Colon (tissue), 2 donors: Measurements from ENCODE around the gene DENND5B.
"Not testable (repeated sequence)": the region's sequence is repeated elsewhere in the genome, so short reads cannot be mapped to it uniquely, and the experiment has no call there.

Experiments used
- FAIRE-seq: peaks from 2 replicates; lab custom pipeline; 2012; peaks lifted over from hg19 to GRCh38; lab: Jason Lieb, UNC
- donor health status: control.
- donor health status: control.

The DENND5B gene

DNA sequence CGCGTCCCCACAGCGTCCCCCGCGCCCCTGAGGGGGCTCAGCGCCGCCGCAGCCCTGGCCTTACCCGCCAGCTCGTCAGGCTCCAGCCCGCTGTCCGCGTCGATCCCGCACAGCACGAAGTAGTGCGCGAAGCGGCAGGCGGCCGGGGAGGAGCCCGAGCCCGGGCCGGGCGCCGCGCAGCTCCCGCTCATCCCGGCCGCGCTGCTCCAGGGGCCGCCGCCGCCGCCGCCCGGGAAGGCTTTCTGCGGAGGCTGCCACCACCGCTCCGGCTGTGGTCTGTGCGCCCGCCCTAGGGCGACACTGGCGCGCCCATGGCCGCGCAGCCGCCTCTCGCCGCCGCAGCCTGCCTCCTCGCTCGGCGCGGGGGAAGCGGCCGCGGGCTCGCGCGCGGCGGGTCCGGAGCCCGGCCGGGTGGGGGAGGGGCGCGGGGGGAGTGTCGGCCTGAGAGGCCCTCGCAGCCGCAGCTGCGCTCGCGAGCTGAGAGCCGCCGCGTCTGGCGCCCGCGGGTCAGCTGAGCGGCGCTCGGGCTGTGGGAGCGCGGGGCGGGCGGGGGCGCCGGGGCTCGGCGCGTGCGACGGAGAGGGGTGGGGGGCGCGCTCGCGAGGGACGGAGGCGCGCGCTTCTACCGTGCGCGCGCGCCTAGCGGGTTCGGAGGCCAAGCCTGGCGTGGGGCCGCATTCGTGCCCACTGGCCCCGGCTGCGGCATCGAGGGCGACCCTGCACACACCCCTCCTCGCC lies at the start of gene DENND5B:
TSS of gene DENND5B (minus strand) at position 495 of the 738 bp plus-strand sequence. CDS start at position 191, 304 bp downstream.
- FAIRE-seq, result no peak

DNA sequence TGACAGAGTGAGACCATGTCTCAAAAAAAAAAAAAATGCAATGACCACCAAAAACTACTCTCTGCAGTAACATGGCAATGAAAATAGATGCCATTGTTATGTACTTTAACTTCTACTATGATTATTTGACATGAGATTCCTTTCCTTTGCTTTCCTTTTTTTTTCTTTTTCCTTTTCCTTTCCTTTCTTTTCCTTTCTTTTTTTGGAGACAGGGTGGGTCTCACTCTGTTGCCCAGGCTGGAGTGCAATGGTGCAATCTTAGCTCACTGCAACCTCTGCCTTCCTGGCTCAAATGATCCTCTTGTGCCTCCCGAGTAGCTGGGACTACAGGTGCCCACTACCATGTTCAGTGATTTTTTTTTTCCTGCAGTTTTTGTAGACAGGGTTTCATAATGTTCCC lies 43.7 kb upstream of the DENND5B start:
- no peak for FAIRE-seq

DNA sequence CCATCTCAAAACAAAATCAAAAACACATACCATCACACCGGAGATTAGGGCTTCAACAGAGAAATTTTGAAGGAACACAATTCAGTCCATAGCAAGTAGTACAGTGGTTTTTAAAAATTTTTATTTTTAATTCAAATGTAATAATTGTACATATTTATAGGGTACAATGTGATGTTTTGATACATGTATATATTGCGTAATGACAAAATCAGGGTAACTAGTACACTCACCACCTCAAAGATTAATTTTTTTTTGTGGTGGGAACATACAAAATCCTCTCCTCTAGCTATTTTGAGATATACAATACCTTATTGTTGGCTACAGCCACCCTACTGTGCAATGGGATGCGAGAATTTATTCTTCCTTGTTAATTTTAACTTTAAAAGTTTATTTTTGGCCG lies 42.5 kb upstream of the DENND5B start:
- FAIRE-seq, result no peak

DNA sequence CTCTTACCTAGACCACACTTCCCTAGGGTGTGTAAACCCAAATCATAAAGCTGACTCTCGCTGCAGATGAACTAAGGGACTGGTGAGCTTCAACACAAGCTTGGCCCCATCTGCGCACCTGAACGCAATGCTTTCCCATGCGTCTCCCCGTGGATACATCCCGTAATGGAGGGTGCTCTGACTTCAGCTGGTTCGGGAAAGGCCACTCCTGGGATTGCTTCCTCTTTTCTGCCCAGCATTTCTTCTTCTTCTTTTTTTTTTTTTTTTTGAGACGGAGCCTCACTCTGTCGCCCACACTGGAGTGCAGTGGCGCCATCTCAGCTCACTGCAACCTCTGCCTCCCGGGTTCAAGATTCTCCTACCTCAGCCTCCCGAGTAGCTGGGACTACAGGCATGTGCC lies 40.9 kb upstream of the DENND5B start:
- no peak for FAIRE-seq

DNA sequence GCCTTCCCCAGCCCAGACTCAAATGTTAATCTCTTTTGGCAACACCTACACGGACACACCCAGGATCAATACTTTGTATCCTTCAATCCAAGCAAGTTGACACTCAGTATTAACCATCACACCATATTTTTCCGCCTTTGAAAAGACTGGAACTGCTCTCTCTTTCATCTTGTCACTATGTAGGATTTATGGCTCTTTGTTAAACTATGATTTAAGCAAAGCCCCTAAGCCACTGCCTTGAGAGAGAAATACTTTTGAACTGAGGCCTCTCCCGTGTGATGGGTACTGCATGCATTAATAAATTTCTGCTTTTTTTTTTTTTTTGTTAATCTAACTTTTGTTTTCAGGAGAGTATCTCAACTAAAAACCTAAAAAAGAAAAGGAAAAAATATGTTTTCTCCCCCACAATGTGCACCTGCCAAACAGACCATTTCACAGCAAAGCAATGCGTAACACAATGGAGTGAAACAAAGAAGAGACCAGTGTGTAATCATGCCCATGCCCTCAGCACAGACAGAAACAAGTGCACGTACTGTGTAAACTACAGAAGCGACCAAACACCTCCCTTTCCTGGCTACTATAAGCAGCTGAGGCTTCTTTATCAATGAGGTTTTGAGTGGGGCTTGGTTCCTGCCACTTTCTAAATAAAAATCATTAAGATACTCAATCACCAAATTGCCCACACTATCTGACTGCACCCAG lies 40.2 kb upstream of the DENND5B start:
- FAIRE-seq, result no peak

DNA sequence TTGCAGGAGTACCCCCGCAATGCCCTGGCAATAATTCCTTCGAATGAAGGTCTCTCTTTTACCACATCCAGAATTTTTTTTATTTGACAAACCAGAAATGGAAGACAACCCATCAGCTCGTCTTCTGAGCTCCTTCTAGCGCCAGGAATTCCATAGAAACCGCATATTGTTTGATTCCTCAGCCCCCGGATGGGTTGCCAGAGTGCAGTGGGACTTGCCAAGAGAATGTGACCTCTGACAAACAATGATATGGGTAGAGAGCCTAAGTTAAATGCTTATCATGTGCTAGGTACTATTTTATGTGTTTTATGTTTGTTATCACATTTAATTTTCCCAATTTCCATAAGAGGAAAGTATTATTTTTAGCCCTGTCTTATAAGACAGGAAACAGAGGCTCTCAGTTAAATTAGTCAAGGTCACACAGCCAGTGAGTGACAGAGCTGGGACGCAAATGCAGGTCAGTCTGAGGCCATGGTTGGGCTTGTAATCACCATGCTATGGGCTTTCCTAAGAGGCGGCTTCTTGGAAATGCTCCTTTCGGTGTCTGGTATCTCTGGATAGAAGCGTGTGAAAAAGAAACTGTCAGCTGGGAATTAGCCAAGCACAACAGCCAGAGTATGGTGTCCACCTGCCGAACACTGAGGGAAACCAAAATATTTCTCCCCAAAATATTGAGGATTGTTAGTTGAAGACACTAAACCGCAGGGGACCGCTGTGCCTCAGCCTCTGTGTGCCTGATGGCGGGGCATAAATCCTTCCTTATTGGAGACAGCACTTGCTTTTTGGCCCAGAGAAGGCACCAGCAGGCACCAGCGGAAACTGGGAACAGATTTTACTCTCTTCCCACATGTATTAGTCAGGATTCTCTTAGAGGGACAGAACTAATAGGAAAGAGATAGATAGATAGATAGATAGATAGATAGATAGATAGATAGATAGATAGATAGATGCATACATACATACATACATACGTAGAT lies 39.1 kb upstream of the DENND5B start:
- no peak for FAIRE-seq

DNA sequence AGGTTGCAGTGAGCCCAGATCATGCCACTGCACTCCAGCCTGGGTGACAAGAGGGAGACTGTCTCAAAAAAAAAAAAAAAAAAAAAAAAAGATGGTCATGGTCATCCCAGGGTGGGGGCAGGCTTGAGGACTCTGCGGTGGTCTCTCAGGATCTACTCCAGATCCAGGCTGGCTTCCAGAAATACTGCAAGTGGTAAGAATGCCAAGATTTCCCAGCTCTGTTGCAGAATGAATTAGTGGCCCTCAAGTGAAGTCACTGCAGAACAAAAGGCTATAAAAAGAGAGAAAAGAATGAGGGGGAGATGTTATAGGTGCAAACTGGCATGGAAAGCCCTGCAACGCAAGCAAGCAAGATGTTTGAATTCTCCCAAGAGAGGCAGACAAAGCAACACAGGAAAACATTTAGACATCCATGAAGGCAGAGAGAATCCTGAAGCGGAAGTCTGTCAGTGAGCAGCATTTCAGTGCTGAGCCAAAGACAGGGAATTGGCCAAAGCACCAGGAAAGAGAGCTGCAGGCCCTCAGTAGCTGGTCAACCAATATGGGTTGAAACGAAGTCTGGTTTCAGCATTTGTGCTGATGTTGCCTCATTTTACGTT lies 36.6 kb upstream of the DENND5B start:
- no peak for FAIRE-seq

DNA sequence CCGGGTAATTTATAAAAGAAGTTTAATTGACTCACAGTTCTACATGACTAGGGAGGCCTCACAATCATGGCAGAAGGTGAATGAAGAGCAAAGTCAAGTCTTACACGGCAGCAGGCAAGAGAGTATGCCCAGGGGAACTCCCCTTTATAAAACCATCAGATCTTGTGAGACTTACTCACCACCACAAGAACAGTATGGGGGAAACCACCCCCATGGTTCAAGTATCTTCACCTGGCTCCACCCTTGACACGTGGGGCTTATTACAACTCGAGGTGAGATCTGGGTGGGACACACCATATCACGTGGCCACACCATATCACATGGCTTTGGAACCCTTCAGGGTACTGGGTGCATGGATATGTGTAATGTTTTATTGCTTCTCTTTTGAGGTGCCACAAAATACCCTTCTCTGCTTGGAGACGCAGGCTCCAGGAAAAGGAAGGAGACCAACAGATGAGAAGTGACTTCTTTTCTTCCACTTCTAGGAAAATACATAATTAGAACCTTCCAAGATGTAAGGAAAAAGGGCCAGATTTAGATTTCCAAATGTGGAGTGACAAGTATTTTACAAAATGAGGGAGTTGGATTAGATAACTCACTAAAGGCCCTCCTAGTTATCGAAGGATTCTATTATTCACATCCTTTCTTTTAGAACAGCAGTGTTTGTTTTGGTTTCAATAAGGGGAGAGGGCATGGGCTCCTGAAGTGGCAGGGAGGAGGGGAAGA lies 35.5 kb upstream of the DENND5B start:
- no peak for FAIRE-seq

DNA sequence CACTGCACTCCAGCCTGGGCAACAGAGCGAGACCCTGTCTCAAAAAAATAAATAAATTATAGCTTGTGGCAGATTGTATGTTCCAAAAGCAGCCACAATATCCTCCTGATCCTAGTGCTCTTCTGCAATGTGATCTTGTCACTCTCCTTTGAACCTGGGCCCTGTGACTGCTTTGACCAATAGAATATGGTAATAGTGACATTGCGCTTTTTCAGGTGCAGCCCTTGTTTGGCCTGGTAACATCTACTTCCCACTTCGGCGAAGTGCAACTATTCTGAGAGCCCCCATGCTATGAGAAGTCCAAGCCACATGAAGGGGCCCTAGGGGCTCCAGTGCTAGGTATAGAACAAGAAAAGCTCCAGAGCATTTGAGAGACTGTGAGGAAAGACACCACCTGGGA lies 31.1 kb upstream of the DENND5B start:
- FAIRE-seq, result no peak

DNA sequence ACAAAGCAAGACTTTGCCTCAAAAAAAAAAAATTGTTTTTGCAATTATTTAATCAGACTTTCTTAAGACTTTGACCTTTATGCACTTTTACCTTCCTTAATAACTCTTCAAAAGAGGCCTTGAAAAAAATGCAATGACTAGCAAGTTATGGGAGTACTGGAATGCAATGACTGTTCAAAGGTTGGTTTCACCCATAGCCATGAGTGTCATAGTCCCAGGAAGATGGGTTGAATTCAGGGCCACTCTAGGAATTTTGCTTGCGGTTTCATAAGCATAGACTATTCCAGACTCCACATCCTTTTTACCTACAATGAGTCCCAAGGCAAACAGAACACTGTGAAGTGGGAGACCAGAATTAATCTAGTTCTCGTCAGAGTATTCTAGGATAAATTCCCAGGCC lies 29.4 kb upstream of the DENND5B start:
- no peak for FAIRE-seq

DNA sequence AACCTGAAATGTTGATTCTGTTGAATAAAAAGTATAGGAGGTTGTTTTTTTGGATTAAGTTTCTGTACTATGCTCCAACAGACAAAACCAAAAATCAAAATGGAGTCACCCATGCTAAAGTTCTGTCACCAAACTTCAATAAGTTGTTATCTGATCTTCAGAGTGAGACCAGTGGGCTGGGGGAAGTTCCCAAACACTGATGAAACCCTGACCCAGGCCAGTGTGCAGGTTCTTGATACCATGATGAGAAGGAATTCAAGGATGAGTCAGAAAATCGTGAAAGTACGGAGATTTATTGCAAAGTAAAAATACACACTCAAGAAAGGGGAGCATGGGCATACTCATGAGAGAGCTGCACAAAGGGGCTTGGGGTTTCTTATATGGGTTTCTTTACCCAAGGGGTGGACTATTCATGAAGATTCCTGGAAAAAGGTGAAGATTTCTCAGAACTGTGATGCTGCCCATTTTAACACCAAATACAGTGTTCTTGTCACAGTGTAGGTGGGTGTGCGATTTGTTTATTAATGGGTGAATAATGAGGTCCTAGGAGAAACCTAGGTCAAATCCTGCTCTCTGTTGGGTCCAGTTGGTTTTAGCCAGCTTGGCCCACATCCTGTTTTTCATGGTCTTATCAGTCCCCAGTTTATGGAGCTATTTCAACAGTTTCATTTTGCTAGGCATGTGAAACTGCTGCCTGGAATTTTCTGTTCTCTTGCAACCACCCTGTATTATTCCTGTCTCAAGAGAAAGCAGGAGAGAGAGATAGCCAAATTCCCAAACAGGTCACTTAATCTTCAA lies 27.5 kb upstream of the DENND5B start:
- no peak for FAIRE-seq

DNA sequence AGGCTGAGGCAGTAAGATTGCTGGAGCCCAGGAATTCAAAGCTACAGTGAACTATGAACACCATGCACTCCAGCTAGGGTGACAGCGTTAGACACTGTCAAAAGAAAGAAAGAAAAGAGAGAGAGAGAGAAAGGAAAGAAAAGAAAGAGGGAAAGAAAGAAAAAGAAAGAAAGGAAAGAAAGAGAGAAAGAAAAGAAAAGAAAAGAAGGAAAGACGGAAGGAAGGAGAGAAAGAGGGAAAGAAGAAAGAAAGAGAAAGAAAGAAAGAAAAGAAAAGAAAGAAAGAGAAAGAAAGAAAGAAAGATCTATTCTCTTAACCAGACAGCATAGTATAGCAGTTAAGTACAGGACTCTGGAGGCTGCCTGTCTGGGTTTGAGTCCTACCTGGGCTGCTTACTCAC lies 21.9 kb upstream of the DENND5B start:
- FAIRE-seq, result no peak

DNA sequence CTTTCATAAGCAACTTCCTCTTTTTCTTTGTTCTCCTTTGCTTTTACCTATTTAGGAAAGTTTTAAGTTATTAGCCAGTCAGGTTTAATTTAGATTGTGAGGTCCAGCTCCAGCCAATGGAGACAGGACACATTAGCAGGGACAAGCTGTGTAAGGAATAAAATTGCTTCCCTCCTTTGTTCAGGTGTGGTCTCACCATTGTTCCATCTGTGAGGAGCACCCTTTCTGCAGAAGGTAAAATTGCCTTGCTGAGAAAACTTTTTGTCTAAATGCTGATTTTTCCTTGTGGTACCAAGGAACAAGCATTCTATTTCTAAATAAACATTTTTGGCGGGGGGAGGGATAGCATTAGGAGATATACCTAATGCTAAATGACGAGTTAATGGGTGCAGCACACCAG lies 17.4 kb upstream of the DENND5B start:
- FAIRE-seq, result not testable (repeated sequence)

DNA sequence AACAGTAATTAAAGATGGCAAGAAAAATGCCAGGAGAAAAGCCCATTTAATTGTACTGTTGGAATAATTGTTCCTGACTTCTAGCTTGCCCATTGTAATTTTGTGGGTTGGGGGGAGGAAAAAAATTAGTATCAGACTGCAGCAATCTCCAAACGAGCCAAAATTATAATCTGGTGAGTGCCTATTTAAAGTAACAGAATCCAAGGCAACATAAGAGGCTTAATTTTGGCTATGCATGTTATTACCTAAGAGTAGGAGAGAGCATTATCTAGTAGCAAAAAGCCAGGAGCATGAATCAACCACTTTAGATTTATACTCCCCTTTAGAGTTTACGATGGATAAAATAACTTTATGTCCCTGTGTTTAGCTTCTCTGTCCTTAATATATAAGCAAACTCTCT lies 14.6 kb upstream of the DENND5B start:
- no peak for FAIRE-seq

DNA sequence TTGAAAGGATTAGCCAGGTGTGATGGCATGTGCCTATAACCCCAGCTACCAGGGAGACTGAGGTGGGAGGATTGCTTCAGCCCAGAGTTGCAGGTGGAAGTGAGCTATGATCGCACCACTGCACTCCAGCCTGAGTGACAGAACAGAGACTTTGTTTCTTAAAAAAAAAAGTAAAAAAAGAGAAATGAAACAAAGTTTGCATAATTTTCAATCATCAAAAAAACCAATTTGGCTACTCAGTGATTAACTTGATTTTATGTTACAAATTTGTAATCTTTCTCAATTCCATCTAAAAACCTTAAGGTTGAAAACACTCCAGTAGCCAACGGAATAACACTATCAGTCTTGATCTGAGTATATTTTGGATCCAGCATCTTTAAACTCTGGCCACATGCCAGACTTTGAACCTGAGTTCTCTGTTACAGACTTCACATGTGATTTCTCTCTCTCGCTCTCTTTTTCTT lies 12.6 kb upstream of the DENND5B start:
- FAIRE-seq, result no peak

DNA sequence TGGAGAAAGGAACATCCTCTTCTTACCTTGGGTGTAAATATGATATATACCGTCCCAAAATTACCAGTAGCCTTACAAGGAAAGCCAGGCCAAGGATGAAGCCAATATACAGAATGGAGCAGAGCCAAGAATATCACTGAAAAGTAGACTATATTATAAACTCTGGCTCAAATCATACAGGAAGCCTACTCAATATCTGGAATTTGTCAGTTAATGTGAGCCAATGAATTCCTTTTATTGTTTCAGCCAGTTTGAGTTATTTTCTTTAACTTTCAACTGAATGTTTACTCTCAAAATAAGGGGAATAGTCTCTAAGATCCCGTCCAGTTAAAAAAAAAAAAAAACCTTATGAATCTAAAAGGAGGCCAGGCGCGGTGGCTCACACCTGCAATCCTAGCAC lies 9.8 kb upstream of the DENND5B start:
- no peak for FAIRE-seq

DNA sequence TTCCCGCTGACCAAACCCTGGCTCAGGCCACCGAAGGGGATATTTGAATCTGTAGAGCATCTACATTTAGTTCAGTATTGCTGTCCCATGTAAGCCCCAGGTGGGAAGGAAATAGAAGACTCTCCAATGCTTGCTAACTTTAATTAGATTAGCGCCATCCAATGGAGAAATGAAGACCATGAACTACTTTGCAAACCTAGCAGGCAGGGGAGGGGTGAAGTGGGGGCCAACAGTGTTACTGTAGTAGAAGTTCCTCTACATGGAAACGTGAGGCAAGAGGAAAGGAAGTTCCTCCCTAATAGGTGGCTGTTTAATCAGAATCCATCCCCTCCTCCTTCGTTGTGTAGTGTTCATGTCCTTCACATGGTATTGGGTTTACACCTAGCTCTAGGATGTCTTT lies 9.3 kb upstream of the DENND5B start:
- no peak for FAIRE-seq

DNA sequence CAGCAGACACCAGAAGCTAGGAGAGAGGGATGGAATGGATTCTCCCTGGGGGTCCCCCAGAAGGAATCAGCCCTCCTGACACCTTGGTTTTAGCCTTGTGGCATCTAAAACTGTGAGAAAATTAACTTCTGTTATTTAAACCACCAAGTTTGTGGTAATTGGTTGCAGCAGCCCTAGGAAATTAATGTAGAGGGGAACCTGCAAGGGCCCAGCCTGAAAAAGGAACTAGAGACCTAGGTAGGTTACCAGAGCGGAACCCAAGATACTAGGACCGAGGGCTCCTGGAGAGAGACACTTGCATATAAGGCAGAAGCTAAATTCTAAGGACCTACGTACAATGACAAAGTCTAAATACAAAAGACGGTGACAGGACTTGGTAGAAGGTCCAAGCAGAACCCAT lies 8.1 kb upstream of the DENND5B start:
- no peak for FAIRE-seq

DNA sequence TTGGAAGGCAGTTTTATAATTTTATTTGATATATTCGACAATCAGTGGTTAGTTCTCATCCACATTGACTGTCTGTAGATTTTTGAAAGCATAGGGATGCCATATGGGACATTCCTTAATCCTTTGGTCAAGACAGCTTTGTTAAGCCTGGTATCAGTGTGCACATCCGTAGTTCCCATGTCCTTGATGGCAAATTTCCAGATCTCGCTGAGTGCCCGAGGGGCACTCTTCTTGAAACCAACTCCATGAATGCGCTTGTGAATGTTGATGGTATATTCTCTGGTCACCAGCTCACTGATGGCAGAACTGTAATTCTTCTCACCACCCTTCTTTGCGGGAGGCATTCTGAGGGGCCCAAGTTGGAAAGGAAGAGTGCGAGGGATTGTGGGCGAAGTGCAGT lies 6.1 kb upstream of the DENND5B start:
- no peak for FAIRE-seq

DNA sequence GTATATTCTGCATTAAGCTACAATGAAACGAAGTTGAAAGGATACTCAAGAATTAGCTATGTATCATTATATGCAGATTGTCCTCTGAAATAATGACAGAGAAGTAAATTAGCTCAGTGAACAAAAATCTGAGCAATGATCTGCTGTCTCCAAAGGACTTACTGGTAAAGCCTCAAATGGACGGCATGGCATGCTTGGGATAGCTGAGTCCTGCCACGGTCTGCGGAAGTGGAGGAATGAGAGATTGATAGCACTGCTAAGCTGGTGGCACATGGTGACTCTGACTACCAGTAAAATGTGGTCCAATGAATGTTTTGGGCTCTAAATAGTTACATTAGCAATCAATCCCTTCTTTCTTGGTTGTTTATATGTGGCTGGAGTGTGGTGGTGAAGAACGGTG lies 3.7 kb upstream of the DENND5B start:
- no peak for FAIRE-seq
